IPS-18a (cell line): ENCODE measurements around the gene TSHZ2.

Experiments used
- H3K27ac ChIP-seq: one replicate; pipeline ENCODE4 v1.5.1; 2013; ENCODE audit warnings: low read length
- H3K27me3 ChIP-seq: one replicate; pipeline ENCODE4 v1.6.1; 2013; ENCODE audit warnings: mild to moderate bottlenecking, low read length; ENCODE audit not compliant: control insufficient read depth, insufficient read depth
- H3K36me3 ChIP-seq: one replicate; pipeline ENCODE4 v1.6.1; 2013; ENCODE audit warnings: low read depth, low read length; ENCODE audit not compliant: control insufficient read depth
- H3K4me1 ChIP-seq: one replicate; pipeline ENCODE4 v1.6.1; 2013; ENCODE audit warnings: low read depth, low read length; ENCODE audit not compliant: control insufficient read depth
- H3K4me3 ChIP-seq: one replicate; pipeline ENCODE4 v1.5.1; 2013; ENCODE audit warnings: low read length
- H3K9ac ChIP-seq: one replicate; pipeline ENCODE4 v1.6.1; 2013; ENCODE audit warnings: mild to moderate bottlenecking, low read length, moderate library complexity
- H3K9me3 ChIP-seq: one replicate; pipeline ENCODE4 v1.6.1; 2013; ENCODE audit warnings: low read depth, low read length; ENCODE audit not compliant: control insufficient read depth

Gene TSHZ2

DNA sequence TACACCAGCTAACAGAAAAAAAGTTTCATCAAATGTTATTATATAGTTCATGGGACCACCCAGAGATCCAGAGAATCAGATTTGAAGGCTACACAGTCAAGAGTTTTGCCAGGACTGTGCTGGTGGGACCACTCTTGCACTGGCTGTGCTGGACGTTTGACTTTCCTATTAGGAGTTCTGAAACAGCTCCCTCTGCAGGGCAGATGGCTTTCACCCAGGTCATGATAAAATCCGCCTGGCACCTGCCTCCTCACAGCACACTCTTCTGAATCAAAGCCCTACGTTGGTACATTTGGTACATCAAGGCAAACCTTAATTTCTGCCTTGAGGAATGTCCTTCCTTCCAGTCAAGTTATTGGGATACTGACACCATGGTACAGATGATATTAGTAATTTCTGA, 319.4 kb downstream of the TSHZ2 start:
- no peaks in the 10 kb centered on the region for H3K9me3 ChIP-seq
- H3K4me3 ChIP-seq: no peak overlapping the region
- no peaks in the 10 kb centered on the region for H3K36me3 ChIP-seq
- no peak overlapping the region for H3K9ac ChIP-seq
- no peaks in the 10 kb centered on the region for H3K4me1 ChIP-seq
- no peaks in the 10 kb centered on the region for H3K27me3 ChIP-seq
- H3K27ac ChIP-seq: no peak overlapping the region

DNA sequence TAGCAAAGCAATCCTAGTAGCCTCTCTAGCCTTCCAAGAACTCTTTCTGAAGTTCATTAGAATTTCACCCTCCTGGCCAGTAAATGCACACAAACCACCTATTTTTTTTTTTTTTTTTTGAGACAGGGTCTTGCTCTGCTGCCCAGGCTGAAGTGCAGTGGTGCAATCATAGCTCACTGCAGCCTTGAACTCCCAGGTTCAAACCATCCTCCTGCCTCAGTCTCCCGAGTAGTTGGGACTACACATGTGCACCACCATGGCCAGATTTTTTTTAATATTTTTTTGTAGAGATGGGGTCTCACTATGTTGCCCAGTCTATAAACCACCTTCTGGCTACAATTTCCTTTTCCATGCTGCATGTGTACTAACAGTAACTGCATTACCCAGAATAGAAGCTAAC, 320.2 kb downstream of the TSHZ2 start:
- no peak overlapping the region for H3K27ac ChIP-seq
- H3K27me3 ChIP-seq: no peaks in the 10 kb centered on the region
- no peaks in the 10 kb centered on the region for H3K4me1 ChIP-seq
- no peaks in the 10 kb centered on the region for H3K9me3 ChIP-seq
- H3K9ac ChIP-seq: no peak overlapping the region
- no peak overlapping the region for H3K4me3 ChIP-seq
- no peaks in the 10 kb centered on the region for H3K36me3 ChIP-seq

DNA sequence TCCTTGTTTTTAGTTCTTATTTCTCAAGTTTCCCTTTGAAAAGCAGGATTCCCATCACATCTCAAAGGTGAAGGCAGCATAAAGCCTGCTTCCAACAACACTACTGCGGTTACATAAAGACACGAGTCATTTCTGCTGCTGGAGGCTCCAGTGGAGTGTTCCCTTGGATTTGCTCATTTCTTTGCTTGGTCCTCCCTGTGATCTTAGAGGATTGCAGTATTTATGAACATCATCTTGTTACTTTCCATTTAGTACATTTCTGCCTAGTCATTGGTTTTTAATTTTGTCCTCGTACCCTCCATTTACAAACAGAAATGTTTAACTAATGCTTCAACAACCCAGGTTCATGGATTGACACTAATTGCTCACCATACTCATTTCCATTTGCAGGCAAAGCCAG, 322.6 kb downstream of the TSHZ2 start:
- no peaks in the 10 kb centered on the region for H3K36me3 ChIP-seq
- H3K9ac ChIP-seq: no peak overlapping the region
- H3K27me3 ChIP-seq: no peaks in the 10 kb centered on the region
- H3K4me1 ChIP-seq: no peaks in the 10 kb centered on the region
- no peak overlapping the region for H3K4me3 ChIP-seq
- no peak overlapping the region for H3K27ac ChIP-seq
- no peaks in the 10 kb centered on the region for H3K9me3 ChIP-seq

DNA sequence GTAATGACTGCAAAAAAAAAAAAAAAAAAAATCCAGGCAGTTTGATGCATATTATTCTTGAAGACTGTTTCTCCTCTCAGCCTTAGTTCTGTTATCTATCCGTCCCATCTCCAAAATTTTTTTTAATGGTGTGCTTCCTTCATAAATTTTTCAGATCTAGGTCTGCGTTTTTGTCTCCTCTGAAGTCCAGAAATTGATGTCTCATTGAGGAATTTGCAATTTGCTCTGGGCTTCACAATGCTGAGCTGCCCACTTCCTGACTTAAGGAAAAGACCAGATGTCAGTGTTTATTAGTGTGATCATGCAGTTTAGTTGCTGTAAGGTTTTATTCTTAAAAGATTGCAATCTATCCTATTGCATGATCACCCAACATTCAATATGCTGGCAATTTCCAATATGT, 323.9 kb downstream of the TSHZ2 start:
- Histone ChIP-seq H3K9me3 (no peaks in the 10 kb centered on the region), H3K27me3 (no peaks in the 10 kb centered on the region), H3K4me1 (no peaks in the 10 kb centered on the region), H3K9ac (no peak overlapping the region), H3K4me3 (no peak overlapping the region), H3K27ac (no peak overlapping the region), H3K36me3 (no peaks in the 10 kb centered on the region)

DNA sequence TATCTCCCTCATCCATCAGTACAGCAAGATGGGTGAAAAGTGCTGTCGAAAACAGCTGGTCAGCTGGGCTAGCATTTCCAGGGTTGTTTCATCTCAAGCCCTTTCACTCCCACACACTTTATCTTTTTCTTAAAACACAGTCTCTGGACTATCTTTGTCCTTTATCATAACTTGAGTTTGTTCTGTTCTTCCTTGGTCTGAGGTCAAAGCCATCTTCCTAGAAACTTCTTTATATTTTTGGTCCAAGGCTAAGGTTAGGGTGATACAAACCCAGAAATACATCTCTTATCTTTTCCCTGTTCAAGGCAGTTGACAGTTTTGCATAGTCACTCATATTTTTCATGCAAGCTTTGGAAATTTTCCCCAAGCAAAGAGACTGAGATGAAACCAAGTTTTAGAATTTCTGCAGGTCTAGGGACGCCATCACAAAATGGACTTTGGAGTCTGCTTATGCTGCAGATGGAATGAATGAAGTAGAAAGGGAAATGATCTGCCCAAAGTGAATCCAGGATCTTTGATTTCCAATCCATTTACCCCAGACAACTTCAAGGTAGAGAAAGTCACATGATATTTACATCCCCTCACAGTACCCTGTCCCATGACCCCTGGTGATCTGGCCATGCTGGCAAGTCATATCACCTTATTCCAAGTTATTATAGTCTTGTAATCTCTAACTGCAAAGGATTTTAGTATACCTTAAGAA, 324.4 kb downstream of the TSHZ2 start:
- H3K9ac ChIP-seq: no peak overlapping the region
- no peak overlapping the region for H3K27ac ChIP-seq
- H3K9me3 ChIP-seq: no peaks in the 10 kb centered on the region
- no peaks in the 10 kb centered on the region for H3K36me3 ChIP-seq
- H3K4me3 ChIP-seq: no peak overlapping the region
- no peaks in the 10 kb centered on the region for H3K27me3 ChIP-seq
- H3K4me1 ChIP-seq: no peaks in the 10 kb centered on the region

DNA sequence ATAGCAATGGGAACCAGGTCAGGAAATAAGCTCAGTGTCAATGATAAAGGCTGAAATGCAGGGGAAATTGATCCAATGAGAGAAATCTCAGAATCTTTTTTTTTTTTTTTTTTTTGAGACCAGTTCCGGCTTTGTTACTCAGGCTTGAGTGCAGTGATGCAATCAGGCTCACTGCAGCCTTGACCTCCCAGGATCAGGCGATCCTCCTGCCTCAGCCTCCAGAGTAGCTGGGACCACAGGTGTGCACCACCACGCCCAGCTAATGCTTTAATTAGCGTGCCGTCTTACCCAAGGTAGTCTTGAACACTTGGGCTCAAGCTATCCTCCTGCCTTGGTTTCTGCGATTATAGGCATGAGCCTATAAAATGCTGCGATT, 325.0 kb downstream of the TSHZ2 start:
- Histone ChIP-seq H3K27me3 (no peaks in the 10 kb centered on the region), H3K4me3 (no peak overlapping the region), H3K27ac (no peak overlapping the region), H3K36me3 (no peaks in the 10 kb centered on the region), H3K9ac (no peak overlapping the region), H3K9me3 (no peaks in the 10 kb centered on the region), H3K4me1 (no peaks in the 10 kb centered on the region)

DNA sequence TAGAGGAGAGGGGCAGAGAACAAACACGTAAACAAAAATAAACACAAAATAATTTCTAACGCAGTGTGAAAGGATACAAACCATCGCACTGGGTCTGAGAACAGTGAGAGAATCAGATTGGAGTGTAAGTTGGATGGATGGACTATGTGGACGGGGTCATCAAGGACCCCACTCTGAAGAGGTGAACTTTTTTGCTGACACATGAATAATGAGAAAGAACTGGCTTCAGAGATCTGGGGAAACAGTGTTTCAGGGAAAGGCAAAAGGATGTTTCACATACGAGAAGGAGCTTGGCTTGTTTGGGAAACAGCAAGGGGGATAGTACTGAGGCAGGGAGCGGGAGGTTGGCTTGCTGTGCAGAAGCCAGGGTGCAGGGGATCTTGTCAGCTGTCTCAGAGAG, 326.1 kb downstream of the TSHZ2 start:
- Histone ChIP-seq H3K9ac (no peak overlapping the region), H3K36me3 (no peaks in the 10 kb centered on the region), H3K9me3 (no peaks in the 10 kb centered on the region), H3K27ac (no peak overlapping the region), H3K4me3 (no peak overlapping the region), H3K27me3 (no peaks in the 10 kb centered on the region), H3K4me1 (no peaks in the 10 kb centered on the region)

DNA sequence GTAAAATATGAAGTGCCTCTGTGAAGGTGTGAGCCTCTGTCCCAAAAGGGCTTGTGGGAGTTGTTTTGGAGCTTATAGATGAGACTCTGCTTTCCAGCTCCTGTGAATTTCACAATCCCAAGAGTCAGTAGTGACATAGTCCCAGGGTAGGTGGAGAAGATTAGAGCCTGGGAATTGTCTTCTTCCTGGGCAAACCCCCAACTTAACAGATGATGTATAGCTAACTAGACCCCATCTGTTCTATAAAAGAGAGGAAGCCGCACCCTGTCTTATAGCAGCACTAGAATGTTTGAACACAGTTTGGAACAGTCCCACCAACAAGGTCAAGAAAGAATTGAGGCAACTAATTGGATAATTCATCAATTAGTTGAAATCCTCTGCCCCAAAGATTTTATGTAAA, 326.8 kb downstream of the TSHZ2 start:
- H3K27me3 ChIP-seq: no peaks in the 10 kb centered on the region
- no peaks in the 10 kb centered on the region for H3K36me3 ChIP-seq
- H3K4me3 ChIP-seq: no peak overlapping the region
- no peaks in the 10 kb centered on the region for H3K9me3 ChIP-seq
- no peaks in the 10 kb centered on the region for H3K4me1 ChIP-seq
- no peak overlapping the region for H3K9ac ChIP-seq
- H3K27ac ChIP-seq: no peak overlapping the region

DNA sequence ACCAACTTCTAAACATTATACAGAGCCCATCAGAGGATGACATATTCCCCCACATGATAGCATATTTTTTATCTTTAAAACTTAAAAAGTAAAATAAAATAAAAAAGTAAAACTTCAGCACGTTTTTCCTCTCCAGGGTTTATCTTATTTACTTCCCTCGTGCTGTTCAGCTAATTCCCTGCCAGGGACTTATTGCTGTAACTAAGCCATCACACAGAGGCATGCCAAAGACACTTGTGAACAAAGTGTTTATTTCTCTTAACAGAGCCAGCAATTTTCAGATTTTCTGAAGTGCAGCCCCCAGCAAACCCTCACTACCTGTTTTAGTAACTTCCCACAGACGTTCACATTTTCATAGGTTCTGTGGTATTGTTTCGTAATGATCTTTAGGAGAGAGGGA, 327.7 kb downstream of the TSHZ2 start:
- Histone ChIP-seq H3K4me3 (no peak overlapping the region), H3K27ac (no peak overlapping the region), H3K9me3 (no peaks in the 10 kb centered on the region), H3K4me1 (no peaks in the 10 kb centered on the region), H3K27me3 (no peaks in the 10 kb centered on the region), H3K36me3 (no peaks in the 10 kb centered on the region), H3K9ac (no peak overlapping the region)

DNA sequence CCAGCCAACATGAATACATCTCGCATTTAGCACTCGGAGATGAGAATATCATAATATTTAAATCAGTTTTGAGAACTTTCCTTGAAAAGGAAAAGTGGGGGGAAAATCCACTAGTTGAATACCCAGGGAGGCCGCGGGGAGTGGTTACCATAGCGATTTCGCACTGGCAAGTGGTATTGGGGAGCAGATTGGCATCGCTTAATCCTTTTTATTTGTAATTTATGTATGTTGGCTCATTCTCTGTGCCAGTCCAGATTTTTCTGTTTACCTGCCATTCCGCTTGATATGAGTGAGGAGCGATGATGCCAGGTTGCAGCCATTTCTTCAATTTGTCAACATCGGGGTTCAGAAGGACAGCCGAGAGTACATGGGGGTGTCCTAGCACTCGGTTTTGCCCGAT, 329.7 kb downstream of the TSHZ2 start:
- Histone ChIP-seq H3K4me1 (no peaks in the 10 kb centered on the region), H3K9me3 (no peaks in the 10 kb centered on the region)

DNA sequence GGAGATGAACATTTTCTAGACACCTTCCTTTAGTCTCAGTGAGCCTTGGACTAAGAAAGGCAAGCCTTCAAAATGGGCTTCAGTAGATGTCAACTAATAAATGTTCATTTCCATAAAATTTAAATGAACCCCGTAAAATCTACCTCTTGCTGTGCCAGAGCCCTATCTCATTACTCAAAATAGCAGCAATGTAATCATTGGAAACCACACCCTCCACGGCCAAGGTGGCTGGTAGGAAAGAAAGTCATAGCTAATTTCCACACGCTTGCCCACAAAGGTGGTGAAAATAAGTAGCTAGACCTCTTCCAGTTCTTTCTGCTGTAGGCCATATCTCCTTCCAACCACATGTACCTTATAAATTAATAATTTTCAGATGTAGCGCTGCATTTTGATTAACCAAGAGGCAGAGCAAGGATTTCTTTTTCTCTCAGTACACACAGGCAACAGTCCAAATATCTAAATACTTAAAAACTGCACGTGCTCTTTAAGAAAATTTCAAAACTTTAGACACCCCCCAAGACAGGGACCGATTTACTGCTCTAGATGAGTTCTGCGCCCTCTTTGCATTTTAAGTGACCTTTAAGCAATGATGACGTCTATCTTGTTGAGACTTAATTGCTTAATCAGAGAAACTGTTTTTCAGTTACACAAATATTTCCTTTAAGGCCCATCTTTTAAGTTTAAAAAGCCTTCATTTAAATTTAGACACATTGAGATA, 330.7 kb downstream of the TSHZ2 start:
- H3K4me3 ChIP-seq: no peak overlapping the region
- no peak overlapping the region for H3K9ac ChIP-seq
- H3K4me1 ChIP-seq: no peaks in the 10 kb centered on the region
- H3K27ac ChIP-seq: no peak overlapping the region
- H3K9me3 ChIP-seq: no peaks in the 10 kb centered on the region
- no peaks in the 10 kb centered on the region for H3K27me3 ChIP-seq
- H3K36me3 ChIP-seq: no peaks in the 10 kb centered on the region

More for the DNA sequence above, 329.7 kb downstream of the TSHZ2 start:
- no peaks in the 10 kb centered on the region for H3K27me3 ChIP-seq
- no peak overlapping the region for H3K27ac ChIP-seq
- H3K9ac ChIP-seq: no peak overlapping the region
- H3K4me3 ChIP-seq: no peak overlapping the region
- no peaks in the 10 kb centered on the region for H3K36me3 ChIP-seq

DNA sequence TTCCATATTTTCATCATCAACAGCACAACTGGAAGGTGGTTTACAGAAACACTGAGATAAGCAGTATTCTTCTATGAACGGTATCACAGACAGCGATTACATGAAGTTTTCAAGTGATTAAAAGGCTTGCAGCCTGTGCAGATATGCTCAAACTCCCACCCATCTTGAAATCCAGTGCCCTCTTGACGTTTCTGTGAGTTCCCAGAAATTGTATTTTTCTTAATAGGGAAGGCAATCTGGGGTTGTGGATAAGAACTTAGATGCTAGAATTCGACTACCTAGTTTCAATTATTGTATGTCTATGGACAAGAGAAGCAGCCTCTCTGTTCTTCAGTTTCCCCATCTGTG, 331.2 kb downstream of the TSHZ2 start:
- Histone ChIP-seq H3K9me3 (no peaks in the 10 kb centered on the region), H3K27me3 (no peaks in the 10 kb centered on the region), H3K4me1 (no peaks in the 10 kb centered on the region), H3K4me3 (no peak overlapping the region), H3K9ac (no peak overlapping the region), H3K27ac (no peak overlapping the region), H3K36me3 (no peaks in the 10 kb centered on the region)
